GM12878 (cell line): Measurements from ENCODE around the gene POLRMT. TPM values are rescaled to one million over a fixed set of nuclear protein-coding genes. Genes with fewer than 3 reads are reported as not detected.
"Not testable (repeated sequence)": the region's sequence is repeated elsewhere in the genome, so short reads cannot be mapped to it uniquely, and the experiment has no call there.

Experiments used
- ATAC-seq: fragments of 200-7000 bp; cut with Tn5 transposase; 3 replicates; pipeline ENCODE4 v1.9.1; 2020; ENCODE audit warnings: mild to moderate bottlenecking, moderate library complexity
- BruUV-seq: library from RNA; stranded (reverse); fragments of 400-500 nt; replicated peaks from 2 replicates; lab custom pipeline; 2021; lab: Mats Ljungman, UMichigan
- CTCF ChIA-PET: fragments of 300-600 bp; sonication (Branson Sonifier 250); formaldehyde crosslinking; extraction: SDS; loops from one replicate; lab custom pipeline; 2021; ENCODE audit warnings: inconsistent platforms; lab: Yijun Ruan, JAX
- POLR2A ChIA-PET: fragments of 350-600 bp; formaldehyde crosslinking; extraction: SDS; loops from one replicate; lab custom pipeline; 2021; ENCODE audit warnings: inconsistent platforms; lab: Charles Lee
- RAD21 ChIA-PET: fragments of 300-600 bp; sonication (Branson Sonifier 250); formaldehyde crosslinking; loops from one replicate; lab custom pipeline; 2023; ENCODE audit warnings: antibody characterized with exemption; ENCODE audit not compliant: unreplicated experiment; lab: Charles Lee
- SMC1A ChIA-PET: fragments of 300-600 bp; sonication (Branson Sonifier 250); formaldehyde crosslinking; loops from one replicate; lab custom pipeline; 2023; ENCODE audit not compliant: unreplicated experiment, uncharacterized antibody; lab: Charles Lee
- DNase-seq: peaks from one replicate; pipeline ENCODE4 v3.0.0-alpha.2; 2011; ENCODE audit warnings: low read depth, low spot score
- FAIRE-seq: peaks from 3 replicates; lab custom pipeline; 2011; peaks lifted over from hg19 to GRCh38; lab: Jason Lieb, UNC
- H2AFZ ChIP-seq: 2 replicates; pipeline ENCODE4 v1.6.0; 2011; ENCODE audit warnings: low read depth, low read length, control low read depth; ENCODE audit not compliant: control insufficient read depth
- H3K27ac ChIP-seq: 2 replicates; pipeline ENCODE4 v1.5.1; 2011; ENCODE audit warnings: control low read depth; ENCODE audit not compliant: control insufficient read depth, insufficient read depth
- H3K27me3 ChIP-seq, 2 experiments: replicated peaks in 1 of 2; 2 replicates each; pipeline versions ENCODE4 v1.6.0 to v1.6.1; 2011; ENCODE audit warnings: low read length in 1 of 2; ENCODE audit not compliant: control insufficient read depth in 2 of 2, insufficient read depth in 2 of 2
- H3K36me3 ChIP-seq, 2 experiments: 2 replicates each; pipeline ENCODE4 v1.5.1; 2011; ENCODE audit warnings: low read length in 1 of 2; ENCODE audit not compliant: control insufficient read depth in 2 of 2, insufficient read depth in 2 of 2
- H3K4me1 ChIP-seq: 2 replicates; pipeline ENCODE4 v1.6.1; 2011; ENCODE audit warnings: mild to moderate bottlenecking, low read length, moderate library complexity, mixed read lengths; ENCODE audit not compliant: control insufficient read depth, insufficient read depth
- H3K4me2 ChIP-seq: 2 replicates; pipeline ENCODE4 v1.6.0; 2011; ENCODE audit warnings: control low read depth; ENCODE audit not compliant: control insufficient read depth, insufficient read depth
- H3K4me3 ChIP-seq: fragments of 200-600 bp; sonication (generic); 2 replicates; pipeline ENCODE4 v1.5.1; 2016
- H3K79me2 ChIP-seq: 2 replicates; pipeline ENCODE4 v1.6.0; 2011; ENCODE audit warnings: low read length; ENCODE audit not compliant: control insufficient read depth, insufficient read depth
- H3K9ac ChIP-seq: 2 replicates; pipeline ENCODE4 v1.8.0; 2011; ENCODE audit warnings: low read length, control low read depth, mixed read lengths; ENCODE audit not compliant: control insufficient read depth, insufficient read depth
- H3K9me3 ChIP-seq: replicated peaks from 3 replicates; pipeline ENCODE4 v1.5.1; 2011; ENCODE audit warnings: mild to moderate bottlenecking, low read length; ENCODE audit not compliant: control insufficient read depth, insufficient read depth
- H4K20me1 ChIP-seq: 2 replicates; pipeline ENCODE4 v1.6.0; 2011; ENCODE audit not compliant: control insufficient read depth, insufficient read depth
- CHD4 ChIP-seq: fragments of 200-600 bp; sonication (generic); IDR thresholded peaks from 2 replicates; pipeline ENCODE4 v1.6.1; 2016; ENCODE audit warnings: mild to moderate bottlenecking
- CTCF ChIP-seq, 3 experiments: IDR thresholded peaks in 2 of 3; conservative IDR thresholded peaks in 1 of 3; 2 replicates each; pipeline ENCODE4 v1.5.1; 2011; ENCODE audit warnings: low read depth in 3 of 3, low read length in 3 of 3, mild to moderate bottlenecking in 3 of 3, control low read depth in 2 of 3, moderate library complexity in 2 of 3, inconsistent platforms in 1 of 3, mixed read lengths in 1 of 3; ENCODE audit not compliant: control insufficient read depth in 2 of 3, insufficient read depth in 1 of 3; ENCODE audit errors: extremely low read depth in 1 of 3
- WGBS: methylation state at CpG from one replicate; pipeline ENCODE4 v1.1.6; 2016; ENCODE audit warnings: low lambda C conversion rate; ENCODE audit not compliant: insufficient replicate concordance, insufficient coverage; ENCODE audit errors: missing lambda C conversion rate; 5-methylcytosine and 5-hydroxymethylcytosine counted together
- in situ Hi-C: fragments of 300-500 bp; cut with MboI; formaldehyde crosslinking; loops from 9 replicates; pipeline ENCODE4 v1.14.3; 2018; ENCODE audit warnings: mixed read lengths
- intact Hi-C: fragments of 100-400 bp; cut with micrococcal nuclease; formaldehyde crosslinking; loops from one replicate; pipeline ENCODE4 v1.14.2; 2022; ENCODE audit not compliant: unreplicated experiment
- polyA plus RNA-seq, 11 experiments: library from polyadenylated mRNA; depleted of rRNA in 4 of 11; unstranded in 6 of 11; stranded (reverse) in 5 of 11; fragments of >200 nt; fragmentation: Nextera tagmentation in 4 of 11; fragmentation: Illumina TruSeq in 1 of 11; extraction: Ambion mirVana in 4 of 11; extraction: Trizol in 1 of 11; gene quantifications; 1 replicate in 1 of 11; 2 replicates in 10 of 11; pipeline versions ENCODE4 v1.2.1 to v1.2.3, GENCODE V29; 2011 to 2016; ENCODE audit warnings: inconsistent platforms in 2 of 11, missing spikeins in 2 of 11, low read depth in 1 of 11
- total RNA-seq, 4 experiments: library from RNA; depleted of rRNA in 3 of 4; stranded (reverse); fragments of >200 nt in 3 of 4; fragmentation: Illumina TruSeq in 1 of 4; extraction: Trizol in 1 of 4; gene quantifications; 2 replicates each; pipeline versions ENCODE4 v1.2.1 to v1.2.3, GENCODE V29; 2013 to 2021
- TF ChIP-seq, protein P1 (sequence below): fragments of 150-350 bp; IDR thresholded peaks from 2 replicates; pipeline ENCODE4 v1.6.1; 2016; ENCODE audit warnings: low read depth, low read length

Gene POLRMT
- total and polyA plus RNA-seq, 10 of the 15 experiments (the other 5 are each of a cell fraction or from before 2014, with no cell fraction given): 9.9 to 57.6 (median 34.6) TPM

- no peak overlapping the region for H3K4me3 ChIP-seq
- H4K20me1 ChIP-seq: no peaks in the 10 kb centered on the region
- no peaks in the 10 kb centered on the region for H3K27me3 ChIP-seq
- 39% methylated on average over 9 of the region's 9 CpGs for WGBS
- intact Hi-C loops: no loop called here
- ChIA-PET RAD21 (interaction anchor here (0.8 to 1.0 kb wide), 2 partner anchors 22 to 71 kb away, joined by 5 to 6 read pairs; no protein-coding TSS in a partner anchor), SMC1A (interaction anchor here (0.8 to 1.1 kb wide), 2 partner anchors 59 to 63 kb away, joined by 3 to 5 read pairs; no protein-coding TSS in a partner anchor), CTCF (interaction anchor here (0.9 to 2.2 kb wide), 3 partner anchors 62 to 68 kb away, joined by 4 to 7 read pairs (median 4); no protein-coding TSS in a partner anchor), POLR2A (interaction anchor here (0.5 to 0.9 kb wide), 3 partner anchors 9 to 62 kb away, joined by 3 to 4 read pairs (median 3); no protein-coding TSS in a partner anchor)
- no peak for DNase-seq
- H3K9ac ChIP-seq: no peak overlapping the region
- BruUV-seq: no TSS peak
- TF ChIP-seq, protein P1, sequence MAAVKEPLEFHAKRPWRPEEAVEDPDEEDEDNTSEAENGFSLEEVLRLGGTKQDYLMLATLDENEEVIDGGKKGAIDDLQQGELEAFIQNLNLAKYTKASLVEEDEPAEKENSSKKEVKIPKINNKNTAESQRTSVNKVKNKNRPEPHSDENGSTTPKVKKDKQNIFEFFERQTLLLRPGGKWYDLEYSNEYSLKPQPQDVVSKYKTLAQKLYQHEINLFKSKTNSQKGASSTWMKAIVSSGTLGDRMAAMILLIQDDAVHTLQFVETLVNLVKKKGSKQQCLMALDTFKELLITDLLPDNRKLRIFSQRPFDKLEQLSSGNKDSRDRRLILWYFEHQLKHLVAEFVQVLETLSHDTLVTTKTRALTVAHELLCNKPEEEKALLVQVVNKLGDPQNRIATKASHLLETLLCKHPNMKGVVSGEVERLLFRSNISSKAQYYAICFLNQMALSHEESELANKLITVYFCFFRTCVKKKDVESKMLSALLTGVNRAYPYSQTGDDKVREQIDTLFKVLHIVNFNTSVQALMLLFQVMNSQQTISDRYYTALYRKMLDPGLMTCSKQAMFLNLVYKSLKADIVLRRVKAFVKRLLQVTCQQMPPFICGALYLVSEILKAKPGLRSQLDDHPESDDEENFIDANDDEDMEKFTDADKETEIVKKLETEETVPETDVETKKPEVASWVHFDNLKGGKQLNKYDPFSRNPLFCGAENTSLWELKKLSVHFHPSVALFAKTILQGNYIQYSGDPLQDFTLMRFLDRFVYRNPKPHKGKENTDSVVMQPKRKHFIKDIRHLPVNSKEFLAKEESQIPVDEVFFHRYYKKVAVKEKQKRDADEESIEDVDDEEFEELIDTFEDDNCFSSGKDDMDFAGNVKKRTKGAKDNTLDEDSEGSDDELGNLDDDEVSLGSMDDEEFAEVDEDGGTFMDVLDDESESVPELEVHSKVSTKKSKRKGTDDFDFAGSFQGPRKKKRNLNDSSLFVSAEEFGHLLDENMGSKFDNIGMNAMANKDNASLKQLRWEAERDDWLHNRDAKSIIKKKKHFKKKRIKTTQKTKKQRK: no peak
- peak in 2 of 3 experiments; percentile 15 to 23; a peak in 2 of 6 replicates for TF ChIP-seq CTCF (IDR thresholded peaks at IDR 0.05 in 2 of 3, conservative IDR thresholded peaks at IDR 0.05 in 1 of 3; ENCODE audit: control insufficient read depth in 2 of 3, extremely low read depth in 1 of 3, insufficient read depth in 1 of 3, low read depth in 3 of 3, low read length in 3 of 3)
- TF ChIP-seq CHD4: no peak
- H3K4me1 ChIP-seq: peaks cover 11% of the 10 kb centered on the region
- H2AFZ ChIP-seq: no peak overlapping the region
- no peak for FAIRE-seq
- in situ Hi-C loops: no loop called here
- no peaks in the 10 kb centered on the region for H3K79me2 ChIP-seq
- ATAC-seq: peak; percentile 64
- H3K4me2 ChIP-seq: no peak overlapping the region
- H3K36me3 ChIP-seq: no peaks in the 10 kb centered on the region
- H3K27ac ChIP-seq: no peak overlapping the region
- no peaks in the 10 kb centered on the region; the same call in 2 of the 3 replicates for H3K9me3 ChIP-seq
Measured at GRCh38 chr19:670609-671075, 37.3 kb upstream of the POLRMT start.

GRCh38 chr19:668675-669434 is 35.5 kb upstream of the POLRMT start:
- in situ Hi-C loops: loop anchor here (5.0 kb wide), 1 partner anchor 63 kb away; no protein-coding TSS in a partner anchor
- BruUV-seq, H4K20me1 ChIP-seq, H3K9ac ChIP-seq, H3K27me3 ChIP-seq, H3K4me2 ChIP-seq, H2AFZ ChIP-seq, H3K9me3 ChIP-seq, H3K27ac ChIP-seq, H3K4me3 ChIP-seq, ATAC-seq, SMC1A ChIA-PET, DNase-seq, intact Hi-C loops, H3K36me3 ChIP-seq, FAIRE-seq, RAD21 ChIA-PET, H3K79me2 ChIP-seq, H3K4me1 ChIP-seq: not testable (repeated sequence)
- ChIA-PET POLR2A (interaction anchor here (0.6 to 1.2 kb wide), 2 partner anchors 11 to 23 kb away, joined by 3 read pairs; no protein-coding TSS in a partner anchor), CTCF (interaction anchor here (1.1 to 2.2 kb wide), 3 partner anchors 10 to 68 kb away, joined by 3 to 7 read pairs (median 4); no protein-coding TSS in a partner anchor)
- 28% methylated on average over 12 of the region's 12 CpGs for WGBS
